Stimulated activated CD8-positive, alpha-beta memory T cell treated with anti-CD3 and anti-CD28 coated beads, Interleukin-4, amount 100 ng/mL, for 48 hours (primary cell): ENCODE data around the gene DGKB.

Source experiments
- DNase-seq: peaks from one replicate; pipeline ENCODE4 v3.0.0-alpha.2; 2020

Gene DGKB

GRCh38 chr7:14817829-14818614, 84.5 kb downstream of the DGKB start:
- no peak for DNase-seq

GRCh38 chr7:14807507-14807906, 95.0 kb downstream of the DGKB start:
- no peak for DNase-seq

GRCh38 chr7:14806891-14807290, 95.7 kb downstream of the DGKB start:
- no peak for DNase-seq

- no peak for DNase-seq
Observed at GRCh38 chr7:14805105-14805719, 97.3 kb downstream of the DGKB start.

- no peak for DNase-seq
Observed at GRCh38 chr7:14800664-14801063, 101.9 kb downstream of the DGKB start.

- DNase-seq = no peak
Observed at GRCh38 chr7:14793151-14793550, 109.4 kb downstream of the DGKB start.

GRCh38 chr7:14787551-14787950, 115.0 kb downstream of the DGKB start:
- no peak for DNase-seq

GRCh38 chr7:14786314-14786895, 116.1 kb downstream of the DGKB start:
- DNase-seq = no peak

GRCh38 chr7:14777806-14778205, 124.7 kb downstream of the DGKB start:
- DNase-seq = no peak

- DNase-seq = no peak
Observed at GRCh38 chr7:14776266-14776665, 126.3 kb downstream of the DGKB start.

- DNase-seq = no peak
Observed at GRCh38 chr7:14773729-14774271, 128.8 kb downstream of the DGKB start.

GRCh38 chr7:14770614-14771013, 131.9 kb downstream of the DGKB start:
- DNase-seq = no peak

- DNase-seq = no peak
Observed at GRCh38 chr7:14769261-14769660, 133.3 kb downstream of the DGKB start.

GRCh38 chr7:14767716-14768425, 134.7 kb downstream of the DGKB start:
- no peak for DNase-seq

- DNase-seq = no peak
Observed at GRCh38 chr7:14766747-14767146, 135.8 kb downstream of the DGKB start.

GRCh38 chr7:14765731-14766130, 136.8 kb downstream of the DGKB start:
- no peak for DNase-seq

- DNase-seq = no peak
Observed at GRCh38 chr7:14762561-14762960, 140.0 kb downstream of the DGKB start.

- DNase-seq = no peak
Observed at GRCh38 chr7:14761510-14762296, 140.8 kb downstream of the DGKB start.

- no peak for DNase-seq
Observed at GRCh38 chr7:14760730-14761478, 141.6 kb downstream of the DGKB start.

GRCh38 chr7:14759785-14760184, 142.8 kb downstream of the DGKB start:
- no peak for DNase-seq

- DNase-seq = no peak
Observed at GRCh38 chr7:14754631-14755030, 147.9 kb downstream of the DGKB start.

- no peak for DNase-seq
Observed at GRCh38 chr7:14752301-14752700, 150.2 kb downstream of the DGKB start.
